ENCODE results near the gene ATF6. TPM values are rescaled to one million over a fixed set of nuclear protein-coding genes. Genes with fewer than 3 reads are reported as not detected.

ATF6 gene
- total RNA-seq, 2 experiments from 2014 or later, result 16.9 to 17.3 TPM

GRCh38 chr1:161951646-161952045 is 185.5 kb downstream of the ATF6 start:
- TF ChIP-seq, protein P1, sequence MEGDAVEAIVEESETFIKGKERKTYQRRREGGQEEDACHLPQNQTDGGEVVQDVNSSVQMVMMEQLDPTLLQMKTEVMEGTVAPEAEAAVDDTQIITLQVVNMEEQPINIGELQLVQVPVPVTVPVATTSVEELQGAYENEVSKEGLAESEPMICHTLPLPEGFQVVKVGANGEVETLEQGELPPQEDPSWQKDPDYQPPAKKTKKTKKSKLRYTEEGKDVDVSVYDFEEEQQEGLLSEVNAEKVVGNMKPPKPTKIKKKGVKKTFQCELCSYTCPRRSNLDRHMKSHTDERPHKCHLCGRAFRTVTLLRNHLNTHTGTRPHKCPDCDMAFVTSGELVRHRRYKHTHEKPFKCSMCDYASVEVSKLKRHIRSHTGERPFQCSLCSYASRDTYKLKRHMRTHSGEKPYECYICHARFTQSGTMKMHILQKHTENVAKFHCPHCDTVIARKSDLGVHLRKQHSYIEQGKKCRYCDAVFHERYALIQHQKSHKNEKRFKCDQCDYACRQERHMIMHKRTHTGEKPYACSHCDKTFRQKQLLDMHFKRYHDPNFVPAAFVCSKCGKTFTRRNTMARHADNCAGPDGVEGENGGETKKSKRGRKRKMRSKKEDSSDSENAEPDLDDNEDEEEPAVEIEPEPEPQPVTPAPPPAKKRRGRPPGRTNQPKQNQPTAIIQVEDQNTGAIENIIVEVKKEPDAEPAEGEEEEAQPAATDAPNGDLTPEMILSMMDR (IDR thresholded peaks at IDR 0.05), result no peak
- H3K9me3 Mint-ChIP-seq, result no peaks in the 10 kb centered on the region
- intact Hi-C loops (cut with micrococcal nuclease), result no loop called here
- H3K4me1 Mint-ChIP-seq (ENCODE audit: low read depth), result peaks cover 25% of the 10 kb centered on the region
- H3K36me3 Mint-ChIP-seq (ENCODE audit: low read depth), result peaks cover 14% of the 10 kb centered on the region
- no peaks in the 10 kb centered on the region for H3K27me3 Mint-ChIP-seq
- DNase-seq, result no peak
- ChIA-PET CTCF (interaction anchor here (1.5 kb wide), 1 partner anchor 86 kb away, joined by 5 read pairs; no protein-coding TSS in a partner anchor), POLR2A (interaction anchor here (0.7 kb wide), 1 partner anchor 9 kb away, joined by 3 read pairs; no protein-coding TSS in a partner anchor)
- no peak overlapping the region for H3K4me3 Mint-ChIP-seq
- H3K27ac Mint-ChIP-seq, result no peak overlapping the region
- ATAC-seq, result no peak

GRCh38 chr1:161952607-161953172 is 186.6 kb downstream of the ATF6 start:
- Mint-ChIP-seq H3K4me3 (no peak overlapping the region), H3K27ac (no peak overlapping the region), H3K36me3 (ENCODE audit: low read depth) (peaks cover 13% of the 10 kb centered on the region), H3K27me3 (no peaks in the 10 kb centered on the region), H3K9me3 (no peaks in the 10 kb centered on the region), H3K4me1 (ENCODE audit: low read depth) (peaks cover 25% of the 10 kb centered on the region)
- POLR2A ChIA-PET, result no interaction called here
- ATAC-seq (no peak), DNase-seq (no peak)
- intact Hi-C loops (cut with micrococcal nuclease), result no loop called here
- TF ChIP-seq, protein P1 (IDR thresholded peaks at IDR 0.05), result no peak
- CTCF ChIA-PET, result interaction anchor here (1.6 to 1.9 kb wide), 2 partner anchors 85 to 160 kb away, joined by 5 to 9 read pairs; no protein-coding TSS in a partner anchor

- Mint-ChIP-seq H3K27me3 (no peaks in the 10 kb centered on the region), H3K9me3 (no peaks in the 10 kb centered on the region), H3K36me3 (ENCODE audit: low read depth) (peaks cover 19% of the 10 kb centered on the region), H3K4me1 (ENCODE audit: low read depth) (peaks cover 30% of the 10 kb centered on the region), H3K27ac (no peak overlapping the region), H3K4me3 (no peak overlapping the region)
- POLR2A ChIA-PET, result interaction anchor here (1.0 kb wide), 1 partner anchor 14 kb away, joined by 3 read pairs; no protein-coding TSS in a partner anchor
- ATAC-seq (no peak), DNase-seq (no peak)
- TF ChIP-seq, protein P1 (IDR thresholded peaks at IDR 0.05), result no peak
- CTCF ChIA-PET, result interaction anchor here (1.6 to 1.9 kb wide), 2 partner anchors 84 to 161 kb away, joined by 5 to 9 read pairs; no protein-coding TSS in a partner anchor
- intact Hi-C loops (cut with micrococcal nuclease), result no loop called here
These were observed 187.3 kb downstream of the ATF6 start for GRCh38 chr1:161953256-161953920.

GRCh38 chr1:161954050-161954449 is 187.9 kb downstream of the ATF6 start:
- intact Hi-C loops (cut with micrococcal nuclease), result no loop called here
- DNase-seq, result no peak
- Mint-ChIP-seq H3K9me3 (no peaks in the 10 kb centered on the region), H3K27ac (peak overlapping the region; percentile 5), H3K36me3 (ENCODE audit: low read depth) (peaks cover 22% of the 10 kb centered on the region), H3K4me3 (no peak overlapping the region), H3K4me1 (ENCODE audit: low read depth) (peaks cover 37% of the 10 kb centered on the region), H3K27me3 (no peaks in the 10 kb centered on the region)
- POLR2A ChIA-PET, result interaction anchor here (1.0 kb wide), 1 partner anchor 14 kb away, joined by 3 read pairs; no protein-coding TSS in a partner anchor
- CTCF ChIA-PET, result interaction anchor here (1.1 to 1.9 kb wide), 2 partner anchors 21 to 84 kb away, joined by 3 to 9 read pairs; no protein-coding TSS in a partner anchor
- TF ChIP-seq, protein P1 (IDR thresholded peaks at IDR 0.05), result no peak
- ATAC-seq, result no peak

GRCh38 chr1:161954466-161954865 is 188.3 kb downstream of the ATF6 start:
- ATAC-seq (no peak), DNase-seq (no peak)
- POLR2A ChIA-PET, result no interaction called here
- CTCF ChIA-PET, result interaction anchor here (1.1 kb wide), 1 partner anchor 22 kb away, joined by 3 read pairs; no protein-coding TSS in a partner anchor
- intact Hi-C loops (cut with micrococcal nuclease), result no loop called here
- Mint-ChIP-seq H3K9me3 (no peaks in the 10 kb centered on the region), H3K27me3 (no peaks in the 10 kb centered on the region), H3K36me3 (ENCODE audit: low read depth) (peaks cover 24% of the 10 kb centered on the region), H3K4me3 (no peak overlapping the region), H3K27ac (no peak overlapping the region), H3K4me1 (ENCODE audit: low read depth) (peaks cover 38% of the 10 kb centered on the region)
- TF ChIP-seq, protein P1 (IDR thresholded peaks at IDR 0.05), result no peak
